ENCODE results near the gene NOL6.
"Not testable (repeated sequence)": the region's sequence is repeated elsewhere in the genome, so short reads cannot be mapped to it uniquely, and the experiment has no call there.

Gene NOL6

DNA sequence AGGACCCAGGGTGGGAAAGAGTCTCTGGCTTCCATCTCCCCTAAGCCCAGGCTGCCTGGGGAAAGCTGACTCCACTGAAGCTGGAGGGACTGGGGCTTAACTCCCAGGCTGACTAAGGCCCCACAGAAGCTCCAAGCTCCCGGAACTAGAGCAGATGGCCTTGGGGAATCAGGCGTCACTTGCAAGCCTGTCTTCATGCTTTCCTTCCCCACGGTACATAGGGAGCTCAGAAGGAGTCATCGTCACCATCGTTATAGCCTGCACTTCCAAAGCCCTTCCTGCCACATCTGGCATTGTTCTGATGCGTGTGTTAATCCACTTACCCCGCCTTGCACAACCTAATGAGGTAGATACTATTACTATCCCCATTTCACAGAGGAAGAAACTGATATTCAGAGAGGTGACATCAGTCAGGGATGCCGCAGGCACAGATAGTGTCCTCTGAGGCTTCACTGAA, 37.9 kb downstream of the NOL6 start:
- DNase-seq (ENCODE audit: low read depth), result peak; percentile 12

DNA sequence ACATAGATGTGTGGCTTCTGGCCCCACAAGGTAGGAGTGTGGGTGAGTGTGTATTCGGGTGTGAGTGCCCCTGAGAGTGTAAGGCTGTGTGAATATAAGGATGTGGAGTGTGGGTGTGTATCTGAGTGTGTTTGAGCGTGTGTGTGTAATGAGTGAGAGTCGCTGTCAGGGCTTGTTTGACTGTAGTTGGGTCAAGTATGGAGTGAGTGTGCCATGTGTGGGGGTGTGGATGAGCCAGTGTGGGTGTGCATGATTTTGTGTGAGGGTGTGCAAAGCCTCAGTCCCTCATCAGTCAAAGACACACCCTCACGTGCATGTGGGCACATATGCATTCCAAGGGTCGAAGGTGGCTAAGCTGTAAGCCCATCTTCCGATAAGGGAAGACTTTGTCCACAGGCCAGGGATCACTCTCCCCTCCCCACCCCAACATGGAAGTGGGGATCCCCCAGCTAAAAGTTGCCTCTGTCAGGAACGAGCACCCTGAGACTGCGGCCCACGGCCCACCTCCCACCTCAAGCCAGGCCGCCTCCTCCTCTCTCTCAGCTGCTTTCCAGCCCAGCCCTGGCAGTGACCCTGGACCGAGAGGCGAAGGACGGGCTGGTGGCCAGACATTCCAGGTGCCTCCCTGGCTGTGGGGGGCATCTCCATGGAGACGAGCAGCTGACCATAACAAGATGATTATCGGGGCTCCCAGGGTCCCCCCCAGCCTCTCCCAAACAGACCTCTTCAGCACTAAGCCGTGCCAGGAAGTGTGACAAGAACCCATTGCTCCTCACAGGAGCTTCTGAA, 39.2 kb downstream of the NOL6 start:
- DNase-seq (ENCODE audit: low read depth), result no peak

DNA sequence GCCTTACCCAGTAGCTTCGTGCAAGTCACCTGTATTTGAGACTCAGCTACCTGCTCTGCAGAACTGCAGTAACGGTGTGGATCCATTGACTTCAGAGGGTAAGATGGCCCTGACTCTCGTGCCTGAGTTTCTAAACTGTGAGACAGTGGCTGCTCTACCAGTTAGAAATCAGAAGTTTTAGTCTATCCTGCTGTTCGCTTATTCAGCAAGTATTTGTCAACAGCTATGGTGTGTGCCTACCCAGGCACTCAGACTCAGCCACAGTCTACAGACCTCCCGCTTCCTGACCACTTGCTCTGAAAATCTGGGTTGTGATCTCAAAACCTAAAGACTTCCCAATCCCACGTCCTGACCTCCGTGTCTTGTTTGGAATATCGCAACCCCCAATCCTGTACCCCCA, 39.9 kb downstream of the NOL6 start:
- no peak for DNase-seq (ENCODE audit: low read depth)

DNA sequence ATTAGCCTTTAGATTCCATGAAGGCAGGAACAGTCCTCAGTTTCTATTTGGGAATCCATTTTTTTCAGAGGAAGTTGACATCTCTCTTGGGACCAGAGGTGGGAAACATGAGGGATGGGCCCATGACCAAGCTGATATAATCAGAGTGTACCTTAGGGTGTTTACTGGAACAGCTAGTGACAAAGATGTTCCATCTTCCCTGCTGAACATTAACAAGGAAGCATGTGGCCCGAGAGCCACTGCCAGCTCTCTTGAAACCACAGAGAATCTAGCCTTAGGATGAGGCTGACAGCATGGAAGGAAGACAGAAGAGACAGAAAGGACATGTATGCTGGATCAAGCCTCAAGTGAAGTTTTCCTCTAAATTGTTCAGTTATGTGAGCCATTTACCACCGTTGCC, 42.3 kb downstream of the NOL6 start:
- no peak for DNase-seq (ENCODE audit: low read depth)

DNA sequence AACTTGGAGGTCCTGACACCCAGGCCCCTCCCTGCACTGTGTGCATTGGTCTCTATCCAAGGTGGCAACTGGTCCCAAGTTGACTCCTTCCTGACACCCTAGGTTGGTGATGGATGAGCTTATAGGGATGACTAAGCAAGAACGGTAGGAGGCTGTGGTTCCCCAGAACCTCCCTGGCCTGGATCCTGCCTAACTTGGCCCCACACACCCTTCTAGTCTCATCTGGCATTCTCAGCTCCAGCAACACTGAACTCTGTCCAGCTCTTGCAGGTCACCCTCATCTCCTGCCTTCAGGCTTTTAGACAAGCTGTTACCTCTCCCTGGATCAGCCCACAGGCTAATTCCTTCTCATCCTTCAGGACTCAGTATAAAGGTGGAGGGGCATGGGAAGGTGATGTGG, 42.8 kb downstream of the NOL6 start:
- DNase-seq (ENCODE audit: low read depth), result no peak

DNA sequence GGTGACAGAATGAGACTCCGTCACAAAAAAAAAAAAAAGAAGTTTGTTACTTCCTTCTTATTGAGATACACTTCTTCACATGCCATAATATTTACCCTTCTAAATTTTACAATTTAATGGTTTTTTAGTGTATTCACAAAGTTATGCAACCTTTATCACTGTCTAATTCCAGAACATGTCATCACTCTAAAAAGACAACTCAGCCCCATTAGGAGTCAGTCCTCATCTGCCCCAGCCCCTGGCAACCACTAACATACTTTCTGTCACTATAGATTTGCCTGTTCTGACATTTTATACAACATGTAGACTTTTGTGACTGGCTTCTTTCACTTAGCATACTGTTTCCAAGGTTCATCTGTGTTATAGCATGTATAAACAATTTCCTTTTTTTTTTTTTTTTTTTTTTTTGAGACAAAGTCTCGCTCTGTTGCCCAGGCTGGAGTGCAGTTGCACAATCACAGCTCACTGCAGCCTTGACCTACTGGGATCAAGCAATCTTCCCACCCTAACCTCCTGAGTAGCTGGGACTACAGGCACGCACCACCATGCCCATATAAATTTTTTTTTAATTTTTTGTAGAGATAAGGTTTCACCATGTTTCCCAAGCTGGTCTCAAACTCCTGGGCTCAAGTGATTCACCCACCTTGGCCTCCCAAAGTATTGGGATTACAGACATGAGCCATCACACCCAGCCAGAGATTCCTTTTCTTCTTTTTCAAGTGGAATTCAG, 44.3 kb downstream of the NOL6 start:
- no peak for DNase-seq (ENCODE audit: low read depth)

DNA sequence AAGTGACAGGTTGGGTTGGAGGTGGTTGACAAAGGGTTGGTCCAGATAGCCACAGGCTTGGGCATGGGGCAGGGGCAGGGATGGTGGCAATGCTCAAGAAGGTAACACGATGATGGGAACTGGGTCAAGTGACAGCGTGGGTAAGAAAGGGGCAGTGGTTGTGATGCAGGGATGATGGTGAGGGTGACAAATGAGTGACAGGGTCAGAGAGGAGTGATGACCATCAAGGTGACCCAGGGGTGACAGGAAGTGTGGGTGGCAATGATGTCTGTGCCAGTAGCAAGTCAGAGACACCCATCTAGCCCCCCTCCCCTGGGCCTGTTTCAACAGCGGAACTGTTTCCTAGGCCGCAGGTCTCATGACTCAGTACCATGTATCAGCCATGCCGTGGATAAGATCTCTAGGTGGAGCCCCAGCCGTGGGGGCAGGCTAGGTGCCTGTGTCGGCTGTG, 46.9 kb downstream of the NOL6 start:
- no peak for DNase-seq (ENCODE audit: low read depth)

DNA sequence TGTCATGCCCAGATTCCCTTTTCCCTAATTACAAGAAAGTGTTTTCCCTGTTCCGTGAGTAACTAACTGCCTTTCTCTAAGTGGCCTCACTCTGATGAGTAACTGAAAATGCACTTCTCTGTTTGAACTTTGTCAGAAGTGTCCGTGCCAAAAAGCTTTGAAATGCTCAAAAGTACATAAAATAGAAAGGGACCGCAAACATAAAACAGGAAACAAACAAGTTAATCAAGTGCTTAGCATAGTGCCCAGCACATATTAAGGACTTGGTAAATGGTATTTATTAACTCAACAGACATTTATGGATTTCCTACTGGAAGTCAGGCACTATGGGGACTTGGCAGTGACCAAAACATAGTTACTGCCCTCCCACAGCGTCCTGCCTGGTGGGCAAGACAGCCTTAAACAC, 48.6 kb downstream of the NOL6 start:
- DNase-seq (ENCODE audit: low read depth), result no peak

DNA sequence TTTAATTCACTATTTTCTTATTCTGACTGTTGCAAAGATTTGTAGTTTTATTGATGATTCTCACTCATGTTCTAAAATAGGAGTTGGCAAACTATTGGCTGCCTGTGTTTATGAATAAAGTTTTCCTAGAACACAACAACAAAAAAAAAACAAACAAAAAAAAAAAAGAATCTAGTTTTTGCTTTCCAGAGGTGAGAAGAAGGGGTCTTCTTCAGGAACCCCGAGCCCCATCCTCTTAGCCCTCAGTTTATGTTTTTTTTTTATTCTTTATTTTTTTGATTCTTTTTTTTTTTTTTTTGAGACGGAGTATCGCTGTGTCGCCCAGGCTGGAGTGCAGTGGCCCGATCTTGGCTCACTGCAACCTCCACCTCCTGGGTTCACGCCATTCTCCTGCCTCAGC, 49.2 kb downstream of the NOL6 start:
- not testable (repeated sequence) for DNase-seq (ENCODE audit: low read depth)

DNA sequence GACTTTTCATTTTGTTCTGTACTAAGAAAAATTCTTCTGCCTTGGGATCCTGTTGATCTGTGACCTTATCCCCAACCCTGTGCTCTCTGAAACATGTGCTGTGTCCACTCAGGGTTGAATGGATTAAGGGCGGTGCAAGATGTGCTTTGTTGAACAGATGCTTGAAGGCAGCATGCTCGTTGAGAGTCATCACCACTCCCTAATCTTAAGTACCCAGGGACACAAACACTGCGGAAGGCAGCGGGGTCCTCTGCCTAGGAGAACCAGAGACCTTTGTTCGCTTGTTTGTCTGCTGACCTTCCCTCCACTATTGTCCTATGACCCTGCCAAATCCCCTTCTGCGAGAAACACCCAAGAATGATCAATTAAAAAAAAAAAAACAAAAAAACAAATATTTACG, 49.7 kb downstream of the NOL6 start:
- DNase-seq (ENCODE audit: low read depth), result not testable (repeated sequence)

DNA sequence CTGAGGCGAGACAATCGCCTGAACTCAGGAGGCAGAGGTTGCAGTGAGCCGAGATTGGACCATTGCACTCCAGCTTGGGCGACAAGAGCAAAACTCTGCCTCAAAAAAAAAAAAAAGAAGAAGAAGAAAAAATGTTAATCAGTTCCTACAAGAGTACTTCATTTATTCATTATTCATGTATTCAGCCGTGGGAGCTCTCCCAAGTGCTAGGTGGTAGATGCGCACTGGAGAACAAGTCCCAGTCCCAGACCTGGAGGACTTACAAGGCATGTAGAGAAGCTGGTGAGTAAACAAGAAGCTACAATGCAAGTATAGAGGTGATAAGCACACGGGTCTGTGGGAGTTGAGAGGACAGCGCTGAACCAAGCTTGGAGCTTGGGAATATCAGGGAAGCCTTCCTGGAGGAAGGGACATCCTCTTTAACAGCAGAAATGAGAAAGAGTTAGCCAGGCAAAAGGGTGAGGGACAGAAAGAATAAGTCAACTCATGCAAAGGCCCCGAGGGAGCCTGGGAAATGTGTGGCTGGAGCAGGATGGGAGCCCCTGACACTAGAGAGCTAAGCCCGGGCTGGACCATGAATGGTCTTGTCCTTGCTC, 53.9 kb downstream of the NOL6 start:
- no peak for DNase-seq (ENCODE audit: low read depth)

DNA sequence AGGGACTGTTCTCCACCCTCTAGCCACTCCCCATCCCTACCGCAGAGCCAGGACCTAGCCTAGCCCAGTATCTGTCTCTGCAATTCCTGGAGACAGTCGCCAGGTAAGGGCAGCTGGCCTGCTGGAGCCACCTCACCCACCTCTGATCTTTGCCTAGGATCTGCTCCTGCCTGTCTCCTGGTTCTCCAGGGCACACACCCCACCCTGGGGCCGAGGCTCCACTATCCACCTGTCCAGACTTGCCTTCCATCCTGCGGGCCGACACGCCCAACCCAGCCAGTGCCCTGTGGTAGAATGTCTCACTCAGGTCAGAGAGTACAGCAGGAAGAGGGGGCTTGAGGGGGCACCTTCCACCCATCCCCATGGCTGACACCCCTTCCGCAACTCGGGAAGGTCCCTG, 55.6 kb downstream of the NOL6 start:
- DNase-seq (ENCODE audit: low read depth), result no peak

DNA sequence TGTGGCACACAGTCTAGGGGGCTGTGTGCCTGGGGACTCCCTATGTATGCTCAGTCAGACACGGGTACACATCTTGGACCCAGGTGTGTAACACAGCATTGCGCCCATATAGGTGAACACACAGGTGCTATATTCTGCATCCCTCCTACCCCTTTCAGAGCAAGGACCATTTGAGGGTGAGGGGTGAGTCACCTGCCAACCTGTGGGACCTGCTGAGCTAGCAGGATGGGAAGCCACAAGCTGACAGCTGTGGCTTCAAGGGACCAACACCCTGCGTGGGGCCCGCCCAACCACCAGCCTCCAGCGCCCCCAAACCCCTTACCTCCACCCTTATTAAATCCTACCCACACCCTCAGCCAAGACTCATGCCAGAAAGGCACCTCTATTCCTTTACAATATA, 56.7 kb downstream of the NOL6 start:
- DNase-seq (ENCODE audit: low read depth), result no peak

DNA sequence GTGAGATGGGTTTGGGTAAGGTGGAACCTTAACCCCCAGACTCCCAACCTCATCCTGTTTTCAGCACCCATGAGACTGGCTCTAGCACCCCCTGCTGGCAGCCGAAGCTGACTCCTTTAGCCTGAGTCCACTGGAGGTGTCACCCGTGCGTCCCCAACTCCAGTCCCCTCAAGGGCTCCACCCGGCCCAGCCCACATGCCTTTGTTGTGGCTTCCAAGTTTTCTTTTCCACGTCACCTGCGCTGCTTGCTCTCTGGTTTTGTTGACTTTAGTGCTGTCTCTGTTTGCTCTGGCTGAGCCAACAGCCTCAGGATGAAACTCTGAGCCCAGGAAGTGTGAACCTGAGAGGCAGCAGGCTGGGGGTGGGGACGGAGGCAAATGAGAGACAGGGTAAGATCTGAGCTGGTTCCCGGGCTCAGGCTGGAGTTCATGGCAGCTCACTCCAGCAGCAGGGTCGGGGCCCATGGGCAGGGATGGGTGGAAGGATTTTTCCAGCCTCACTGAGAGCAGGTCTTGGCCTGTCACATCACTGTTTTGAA, 58.2 kb downstream of the NOL6 start:
- peak; percentile 34 for DNase-seq (ENCODE audit: low read depth)

DNA sequence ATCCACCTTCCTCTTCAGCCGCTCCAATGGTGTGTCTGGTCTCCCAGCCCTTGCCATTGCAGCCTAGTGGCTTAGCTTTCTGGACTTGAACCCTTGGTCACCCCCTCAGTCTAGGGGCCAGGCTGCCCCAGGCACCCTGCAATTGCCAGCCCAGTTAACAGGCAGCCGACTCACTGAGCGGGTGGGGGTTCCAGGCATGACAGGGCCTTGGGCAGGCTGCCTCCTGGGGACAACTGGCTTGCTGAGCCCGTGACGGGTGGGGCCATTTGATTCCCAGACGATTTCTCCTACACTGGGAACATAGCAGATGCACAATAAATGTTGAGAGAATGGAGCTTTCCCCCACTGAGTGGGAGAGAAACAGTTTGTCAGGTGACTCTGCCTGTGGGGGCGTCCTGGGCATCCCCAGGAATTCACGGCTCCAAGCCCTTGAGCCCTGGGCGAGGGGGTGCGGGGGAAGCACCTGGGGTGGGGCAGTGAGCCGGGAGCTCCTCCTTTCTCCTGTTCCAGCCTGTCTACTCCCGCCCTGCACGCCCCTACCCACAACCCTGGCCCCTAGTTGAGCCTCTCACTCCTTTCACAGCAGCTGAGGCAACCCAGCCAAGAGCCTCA, 58.7 kb downstream of the NOL6 start:
- DNase-seq (ENCODE audit: low read depth), result no peak

DNA sequence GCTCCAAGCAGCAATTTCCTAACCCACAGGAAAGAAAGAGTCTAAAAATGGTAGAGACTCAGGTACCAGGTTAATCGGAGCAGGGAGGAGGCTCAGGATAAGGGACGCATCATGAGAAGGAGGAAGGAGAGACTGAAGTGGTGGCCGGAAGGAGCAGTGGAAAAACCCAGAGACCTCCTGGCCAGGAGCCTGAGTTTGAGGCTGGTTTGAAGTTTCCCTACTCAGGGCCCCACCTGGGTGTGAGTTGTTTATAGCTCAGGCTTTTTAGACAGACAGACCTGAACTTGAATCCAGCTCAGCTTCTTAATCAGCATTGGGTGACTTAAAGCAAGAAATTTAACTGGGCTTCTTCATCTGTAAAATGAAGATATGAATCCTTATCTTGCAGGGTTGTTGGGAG, 59.5 kb downstream of the NOL6 start:
- DNase-seq (ENCODE audit: low read depth), result no peak
